Measurements from ENCODE around the gene GPX1. TPM values are rescaled to one million over a fixed set of nuclear protein-coding genes. Genes with fewer than 3 reads are reported as not detected.
"Not testable (repeated sequence)": the region's sequence is repeated elsewhere in the genome, so short reads cannot be mapped to it uniquely, and the experiment has no call there.

GPX1 gene
- total RNA-seq, 5 donors from 2014 or later (not counting 1 experiment from before 2014, with no cell fraction given) = 45.1 to 87.5 (median 73.8) TPM

GRCh38 chr3:49370585-49371290 is 12.6 kb upstream of the GPX1 start:
- CTCF ChIA-PET = interaction anchor here in 1 of 2 donors (0.6 to 0.8 kb wide), 2 partner anchors 19 to 73 kb away, joined by 3 to 4 read pairs; no protein-coding TSS in a partner anchor
- Mint-ChIP-seq H3K9me3 (no peaks in the 10 kb centered on the region), H3K4me1 (peaks cover 15 to 29% (median 26%) of the 10 kb centered on the region in 3 donors)

GRCh38 chr3:49362561-49362960 is 4.4 kb upstream of the GPX1 start:
- Mint-ChIP-seq H3K27me3 (no peaks in the 10 kb centered on the region), H3K36me3 (peaks cover 38% of the 10 kb centered on the region), H3K4me1 (peaks cover 17 to 18% (median 18%) of the 10 kb centered on the region in 3 donors), H3K27ac (peak overlapping the region; percentile 72 to 86), H3K4me3 (no peak overlapping the region), H3K9me3 (no peaks in the 10 kb centered on the region)
- Histone ChIP-seq H3K36me3 (ENCODE audit: control insufficient read depth in 2 of 2, extremely low read depth in 1 of 2, insufficient read depth in 1 of 2, low read length in 1 of 2) (peaks cover 15 to 55% of the 10 kb centered on the region in 2 donors), H3K9me3 (no peaks in the 10 kb centered on the region), H3K27me3 (replicated peaks in 1 of 2; ENCODE audit: control insufficient read depth in 2 of 2, extremely low read depth in 1 of 2, insufficient read depth in 2 of 2, low read length in 1 of 2) (no peaks in the 10 kb centered on the region), H3K4me3 (ENCODE audit: control insufficient read depth in 1 of 2, extremely low read depth in 1 of 2, low read length in 1 of 2) (no peak overlapping the region), H3K4me1 (ENCODE audit: control insufficient read depth in 1 of 2, extremely low read depth in 1 of 2, insufficient read depth in 2 of 2, low read length in 2 of 2) (peaks cover 0 to 12% of the 10 kb centered on the region in 2 experiments), H3K27ac (ENCODE audit: low read length) (no peak overlapping the region)
- CTCF ChIA-PET = interaction anchor here in 1 of 2 donors (2.1 kb wide), 1 partner anchor 22 kb away, joined by 8 read pairs; no protein-coding TSS in a partner anchor
- WGBS (ENCODE audit: insufficient coverage) = 33% methylated on average over 1 of the region's 3 CpGs
- POLR2A ChIA-PET = no interaction called here
- DNase-seq (no peak), ATAC-seq (replicated peaks in 1 of 4) (no peak)

More at GRCh38 chr3:49370585-49371290, 12.6 kb upstream of the GPX1 start:
- no peak overlapping the region for H3K27ac ChIP-seq (ENCODE audit: low read length)
- no peaks in the 10 kb centered on the region for H3K9me3 ChIP-seq
- Mint-ChIP-seq H3K36me3 (peaks cover 49% of the 10 kb centered on the region), H3K27me3 (no peaks in the 10 kb centered on the region), H3K4me3 (no peak overlapping the region), H3K27ac (peak overlapping the region; percentile 20 to 45)
- H3K4me3 ChIP-seq (ENCODE audit: control insufficient read depth in 1 of 2, extremely low read depth in 1 of 2, low read length in 1 of 2) = no peak overlapping the region
- DNase-seq (no peak), ATAC-seq (replicated peaks in 1 of 4) (no peak)
- H3K4me1 ChIP-seq (ENCODE audit: control insufficient read depth in 1 of 2, extremely low read depth in 1 of 2, insufficient read depth in 2 of 2, low read length in 2 of 2) = no peaks in the 10 kb centered on the region
- POLR2A ChIA-PET = interaction anchor here in 1 of 2 donors (0.5 kb wide), 1 partner anchor 76 kb away, joined by 3 read pairs; no protein-coding TSS in a partner anchor
- no peaks in the 10 kb centered on the region for H3K27me3 ChIP-seq (replicated peaks in 1 of 2; ENCODE audit: control insufficient read depth in 2 of 2, extremely low read depth in 1 of 2, insufficient read depth in 2 of 2, low read length in 1 of 2)
- peaks cover 10 to 74% of the 10 kb centered on the region in 2 donors for H3K36me3 ChIP-seq (ENCODE audit: control insufficient read depth in 2 of 2, extremely low read depth in 1 of 2, insufficient read depth in 1 of 2, low read length in 1 of 2)
- 89% methylated on average over 4 of the region's 6 CpGs for WGBS (ENCODE audit: insufficient coverage)

DNA sequence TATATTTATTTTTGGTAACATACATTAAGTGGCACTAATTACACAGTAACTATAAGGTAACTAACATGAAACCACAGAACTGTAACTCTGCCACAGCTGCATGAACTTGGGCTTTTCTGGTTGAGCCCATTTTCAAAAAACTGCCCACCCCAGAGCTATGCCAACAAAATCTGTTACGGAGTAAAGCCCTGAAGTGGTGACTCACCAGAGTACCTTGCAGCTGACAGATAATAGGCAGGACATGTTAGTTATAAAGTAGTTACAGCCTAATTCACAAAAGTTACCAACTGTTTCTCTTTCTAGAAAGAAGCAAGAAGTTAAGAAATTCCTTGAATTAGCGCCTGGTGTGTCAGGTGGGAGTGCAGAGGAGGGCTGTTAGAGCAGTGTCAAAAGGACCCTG is 1.5 kb upstream of the GPX1 start:
- Histone ChIP-seq H3K27ac (ENCODE audit: low read length) (peak overlapping the region; percentile 66), H3K36me3 (ENCODE audit: control insufficient read depth in 2 of 2, extremely low read depth in 1 of 2, insufficient read depth in 1 of 2, low read length in 1 of 2) (peaks cover 15 to 44% of the 10 kb centered on the region in 2 donors), H3K4me3 (ENCODE audit: control insufficient read depth in 1 of 2, extremely low read depth in 1 of 2, low read length in 1 of 2) (no peak overlapping the region), H3K4me1 (ENCODE audit: control insufficient read depth in 1 of 2, extremely low read depth in 1 of 2, insufficient read depth in 2 of 2, low read length in 2 of 2) (peaks cover 7 to 33% of the 10 kb centered on the region in 2 experiments), H3K27me3 (replicated peaks in 1 of 2; ENCODE audit: control insufficient read depth in 2 of 2, extremely low read depth in 1 of 2, insufficient read depth in 2 of 2, low read length in 1 of 2) (no peaks in the 10 kb centered on the region), H3K9me3 (no peaks in the 10 kb centered on the region)
- WGBS (ENCODE audit: insufficient coverage) = 100% methylated on average over 1 of the region's 2 CpGs
- Mint-ChIP-seq H3K9me3 (no peaks in the 10 kb centered on the region), H3K36me3 (peaks cover 35% of the 10 kb centered on the region), H3K27me3 (no peaks in the 10 kb centered on the region), H3K27ac (peak overlapping the region; percentile 83 to 93), H3K4me1 (peaks cover 28 to 38% (median 32%) of the 10 kb centered on the region in 3 donors), H3K4me3 (peak overlapping the region in 2 of 3 donors; percentile 87 to 95)
- CTCF ChIA-PET = interaction anchor here (0.8 to 3.3 kb wide), 3 partner anchors 19 to 56 kb away, joined by 5 to 13 read pairs (median 5); partner anchors contain the start of gene USP4 (in 2 of the 2)
- no peak for DNase-seq
- ATAC-seq (replicated peaks in 1 of 4) = no peak
- POLR2A ChIA-PET = interaction anchor here in 1 of 2 donors (1.6 kb wide), 1 partner anchor 19 kb away, joined by 10 read pairs; the partner anchor contains the start of gene USP4

DNA sequence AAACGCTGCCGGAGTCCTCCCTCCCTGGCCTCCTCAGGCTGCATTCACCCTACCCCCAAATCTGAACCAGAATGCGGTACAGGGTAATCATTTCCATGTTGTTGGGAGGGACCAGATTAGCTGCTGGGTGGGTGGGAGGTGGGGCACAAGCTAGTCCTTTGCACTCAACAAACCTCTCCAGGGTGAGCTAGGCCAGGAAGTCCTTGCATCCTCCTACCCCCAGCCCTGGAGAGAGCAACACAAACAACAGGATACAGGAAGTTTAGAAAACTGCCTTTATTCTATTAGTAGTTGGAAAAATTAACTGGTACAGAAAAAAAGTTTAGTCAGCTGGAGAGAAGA is 702 bp upstream of the GPX1 start:
- peak in 1 of 35 experiments; percentile 17 for DNase-seq
- ChIA-PET POLR2A (interaction anchor here in 1 of 2 donors (1.6 kb wide), 1 partner anchor 19 kb away, joined by 10 read pairs; the partner anchor contains the start of gene USP4), CTCF (interaction anchor here in 1 of 2 donors (0.8 to 3.3 kb wide), 2 partner anchors 19 to 57 kb away, joined by 5 to 13 read pairs; partner anchors contain the start of gene USP4)
- H3K4me1 Mint-ChIP-seq = peaks cover 28 to 38% (median 34%) of the 10 kb centered on the region in 3 donors
- ATAC-seq (replicated peaks in 1 of 4) = peak in 1 of 4 experiments; percentile 1
- no peaks in the 10 kb centered on the region for H3K9me3 Mint-ChIP-seq
- H3K4me3 Mint-ChIP-seq = peak overlapping the region; percentile 87 to 98 (median 95)
- H3K36me3 Mint-ChIP-seq = peaks cover 35% of the 10 kb centered on the region
- peak overlapping the region; percentile 83 to 93 for H3K27ac Mint-ChIP-seq
- peaks cover 15 to 40% of the 10 kb centered on the region in 2 donors for H3K36me3 ChIP-seq (ENCODE audit: control insufficient read depth in 2 of 2, extremely low read depth in 1 of 2, insufficient read depth in 1 of 2, low read length in 1 of 2)
- peaks cover 7 to 33% of the 10 kb centered on the region in 2 experiments for H3K4me1 ChIP-seq (ENCODE audit: control insufficient read depth in 1 of 2, extremely low read depth in 1 of 2, insufficient read depth in 2 of 2, low read length in 2 of 2)
- H3K9me3 ChIP-seq = no peaks in the 10 kb centered on the region
- H3K4me3 ChIP-seq (ENCODE audit: control insufficient read depth in 1 of 2, extremely low read depth in 1 of 2, low read length in 1 of 2) = peak overlapping the region in 1 of 2 donors; percentile 64
- no peaks in the 10 kb centered on the region for H3K27me3 ChIP-seq (replicated peaks in 1 of 2; ENCODE audit: control insufficient read depth in 2 of 2, extremely low read depth in 1 of 2, insufficient read depth in 2 of 2, low read length in 1 of 2)
- WGBS (ENCODE audit: insufficient coverage) = no CpG with 5 or more reads among the region's 3 CpGs
- H3K27ac ChIP-seq (ENCODE audit: low read length) = peak overlapping the region; percentile 66
- H3K27me3 Mint-ChIP-seq = no peaks in the 10 kb centered on the region

DNA sequence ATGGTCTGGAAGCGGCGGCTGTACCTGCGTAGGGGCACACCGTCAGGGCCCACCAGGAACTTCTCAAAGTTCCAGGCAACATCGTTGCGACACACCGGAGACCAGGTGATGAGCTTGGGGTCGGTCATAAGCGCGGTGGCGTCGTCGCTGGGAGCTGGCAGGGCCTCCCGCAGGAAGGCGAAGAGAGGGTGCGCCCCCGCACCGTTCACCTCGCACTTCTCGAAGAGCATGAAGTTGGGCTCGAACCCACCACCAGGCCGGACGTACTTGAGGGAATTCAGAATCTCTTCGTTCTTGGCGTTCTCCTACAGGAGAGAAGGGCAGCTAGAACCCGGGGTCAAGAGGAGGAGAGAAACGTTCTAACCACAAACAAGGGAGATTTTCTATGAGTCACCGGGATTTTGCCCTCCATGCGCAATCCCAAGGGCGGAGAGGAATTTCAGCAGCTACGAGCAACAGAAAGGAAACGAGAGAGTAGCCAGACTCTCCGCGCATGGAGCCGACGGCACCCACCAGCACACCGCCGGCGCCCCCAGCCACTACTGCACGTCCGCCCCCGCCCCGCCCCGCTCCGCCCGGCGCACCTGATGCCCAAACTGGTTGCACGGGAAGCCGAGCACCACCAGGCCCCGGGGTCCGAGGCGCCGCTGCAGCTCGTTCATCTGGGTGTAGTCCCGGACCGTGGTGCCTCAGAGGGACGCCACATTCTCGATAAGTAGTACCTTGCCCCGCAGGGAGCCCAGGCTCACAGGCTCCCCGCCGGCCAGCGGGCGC is 523 bp downstream of the GPX1 start:
- not testable (repeated sequence) for H3K27me3 ChIP-seq (replicated peaks in 1 of 2; ENCODE audit: control insufficient read depth in 2 of 2, extremely low read depth in 1 of 2, insufficient read depth in 2 of 2, low read length in 1 of 2); H3K9me3 ChIP-seq; H3K27me3 Mint-ChIP-seq; H3K9me3 Mint-ChIP-seq
- peaks cover 32% of the 10 kb centered on the region for H3K36me3 Mint-ChIP-seq
- H3K4me1 Mint-ChIP-seq = peaks cover 24 to 39% (median 33%) of the 10 kb centered on the region in 3 donors
- under 1% methylated on average over 54 of the region's 63 CpGs for WGBS (ENCODE audit: insufficient coverage)
- Histone ChIP-seq H3K27ac (ENCODE audit: low read length) (peak overlapping the region; percentile 78), H3K36me3 (ENCODE audit: control insufficient read depth in 2 of 2, extremely low read depth in 1 of 2, insufficient read depth in 1 of 2, low read length in 1 of 2) (peaks cover 15 to 31% of the 10 kb centered on the region in 2 donors), H3K4me3 (ENCODE audit: control insufficient read depth in 1 of 2, extremely low read depth in 1 of 2, low read length in 1 of 2) (peak overlapping the region; percentile 64 to 77), H3K4me1 (ENCODE audit: control insufficient read depth in 1 of 2, extremely low read depth in 1 of 2, insufficient read depth in 2 of 2, low read length in 2 of 2) (peaks cover 7 to 33% of the 10 kb centered on the region in 2 experiments)
- peak in 33 of 35 experiments; percentile 8 to 58 (median 34) for DNase-seq
- peak; percentile 46 to 68 (median 64) for ATAC-seq (replicated peaks in 1 of 4)
- CTCF ChIA-PET = interaction anchor here in 1 of 2 donors (3.3 kb wide), 1 partner anchor 17 kb away, joined by 13 read pairs; the partner anchor contains the start of gene USP4
- peak overlapping the region; percentile 87 to 98 (median 95) for H3K4me3 Mint-ChIP-seq
- H3K27ac Mint-ChIP-seq = peak overlapping the region; percentile 93 to 95
- POLR2A ChIA-PET = interaction anchor here (0.8 to 0.9 kb wide), 2 partner anchors 18 kb away, joined by 3 to 4 read pairs; partner anchors contain the start of gene USP4 (in 2 of the 2)

All from T-cell (primary cell).